HepG2 (cell line): ENCODE data around the gene EIF6. TPM values are rescaled to one million over a fixed set of nuclear protein-coding genes. Genes with fewer than 3 reads are reported as not detected.
A peak's percentile ranks its signal among the peaks of the same experiment; 100 is the strongest.

Experiments
- CSRNP1 ChIP-seq: sonication (generic); formaldehyde crosslinking; IDR thresholded peaks from 2 replicates; pipeline ENCODE4 v1.8.1; 2023; ENCODE audit warnings: mild to moderate bottlenecking, missing genetic modification reagents
- HNF4G ChIP-seq, 2 experiments: sonication (generic) in 1 of 2; formaldehyde crosslinking in 1 of 2; IDR thresholded peaks; 2 replicates each; pipeline versions ENCODE4 v1.4.0 to v1.6.1; 2011 to 2020; ENCODE audit warnings: borderline replicate concordance in 2 of 2, low read depth in 2 of 2, mild to moderate bottlenecking in 2 of 2, low read length in 1 of 2, missing genetic modification reagents in 1 of 2, moderate library complexity in 1 of 2
- MAF1 ChIP-seq: sonication (generic); formaldehyde crosslinking; IDR thresholded peaks from 2 replicates; pipeline ENCODE4 v1.5.0; 2020; ENCODE audit warnings: missing genetic modification reagents, borderline replicate concordance
- MAFK ChIP-seq, 2 experiments: IDR thresholded peaks in 1 of 2; conservative IDR thresholded peaks in 1 of 2; 2 replicates each; pipeline ENCODE4 v1.6.1; 2011; ENCODE audit warnings: improper control_type of control experiment in 2 of 2, low read length in 2 of 2
- MATR3 ChIP-seq: sonication (generic); formaldehyde crosslinking; IDR thresholded peaks from 2 replicates; pipeline ENCODE4 v1.4.0; 2020; ENCODE audit warnings: missing genetic modification reagents
- MTA3 ChIP-seq: sonication (generic); formaldehyde crosslinking; IDR thresholded peaks from 2 replicates; pipeline ENCODE4 v1.4.0; 2020; ENCODE audit warnings: missing genetic modification reagents
- POLR2A ChIP-seq, 2 experiments: IDR thresholded peaks; 2 replicates each; pipeline ENCODE4 v1.6.1; 2011; ENCODE audit warnings: low read depth in 2 of 2, low read length in 2 of 2, mild to moderate bottlenecking in 1 of 2, moderate library complexity in 1 of 2; ENCODE audit not compliant: insufficient read depth in 1 of 2
- ZFP91 ChIP-seq: sonication (generic); formaldehyde crosslinking; IDR thresholded peaks from 2 replicates; pipeline ENCODE4 v1.9.0; 2022; ENCODE audit warnings: missing genetic modification reagents, mild to moderate bottlenecking, borderline replicate concordance
- ZGPAT ChIP-seq: IDR thresholded peaks from 2 replicates; pipeline ENCODE4 v1.6.1; 2016; ENCODE audit warnings: mild to moderate bottlenecking
- ZNF18 ChIP-seq: sonication (generic); formaldehyde crosslinking; IDR thresholded peaks from 2 replicates; pipeline ENCODE4 v1.8.0; 2022; ENCODE audit warnings: mild to moderate bottlenecking, missing genetic modification reagents; ENCODE audit not compliant: insufficient replicate concordance
- ZNF44 ChIP-seq: sonication (generic); formaldehyde crosslinking; IDR thresholded peaks from 2 replicates; pipeline ENCODE4 v1.5.1; 2020; ENCODE audit warnings: mild to moderate bottlenecking, missing genetic modification reagents
- ZNF501 ChIP-seq: sonication (generic); formaldehyde crosslinking; IDR thresholded peaks from 2 replicates; pipeline ENCODE4 v1.5.1; 2020; ENCODE audit warnings: mild to moderate bottlenecking, moderate library complexity, missing genetic modification reagents
- ZNF570 ChIP-seq: sonication (generic); formaldehyde crosslinking; IDR thresholded peaks from 2 replicates; pipeline ENCODE4 v1.4.0; 2020; ENCODE audit warnings: mild to moderate bottlenecking, missing genetic modification reagents, borderline replicate concordance
- ZNF83 ChIP-seq: sonication (generic); formaldehyde crosslinking; IDR thresholded peaks from 2 replicates; pipeline ENCODE4 v1.4.0; 2020; ENCODE audit warnings: missing genetic modification reagents, mild to moderate bottlenecking, borderline replicate concordance
- polyA plus RNA-seq, 8 experiments: library from polyadenylated mRNA; depleted of rRNA in 3 of 8; stranded (reverse) in 7 of 8; unstranded in 1 of 8; fragments of >200 nt; fragmentation: Illumina TruSeq in 4 of 8; extraction: Trizol in 4 of 8; gene quantifications; 2 replicates each; pipeline versions ENCODE4 v1.2.1 to v1.2.3, GENCODE V29; 2011 to 2016; ENCODE audit warnings: low read depth in 4 of 8, missing spikeins in 1 of 8, mixed read lengths in 1 of 8; ENCODE audit not compliant: insufficient read depth in 1 of 8
- total RNA-seq, 5 experiments: library from RNA; depleted of rRNA; stranded (reverse); fragments of >200 nt; fragmentation: Illumina TruSeq; extraction: Trizol; gene quantifications; 2 replicates each; pipeline ENCODE4 v1.2.3, GENCODE V29; 2016; ENCODE audit warnings: low read depth in 1 of 5
- TF ChIP-seq, protein P1 (sequence below): sonication (generic); formaldehyde crosslinking; IDR thresholded peaks from 2 replicates; pipeline ENCODE4 v1.4.0; 2020; ENCODE audit warnings: mild to moderate bottlenecking, missing genetic modification reagents
- TF ChIP-seq, protein P2 (sequence below): sonication (generic); formaldehyde crosslinking; IDR thresholded peaks from 2 replicates; pipeline ENCODE4 v1.5.0; 2020; ENCODE audit warnings: missing genetic modification reagents, mild to moderate bottlenecking, borderline replicate concordance

Gene EIF6
- total and polyA plus RNA-seq, 2 of the 13 experiments (the other 11 are each of a cell fraction or from before 2014, with no cell fraction given): 462 to 466 TPM

- peak; percentile 83; the same call in 1 of the 2 replicates for TF ChIP-seq MATR3 (CRISPR knock-in tag)
- 0 out of 2 replicates have a peak, but pooled peaks have one; percentile 44 for TF ChIP-seq MTA3
- peak; percentile 46; the same call in 1 of the 2 replicates for TF ChIP-seq ZFP91 (CRISPR knock-in tag)
- peak in 1 of 2 experiments; percentile 33; a peak in 1 of 4 replicates for TF ChIP-seq POLR2A (IDR thresholded peaks at IDR 0.05; ENCODE audit: insufficient read depth in 1 of 2, low read depth in 2 of 2, low read length in 2 of 2)
- no peak for TF ChIP-seq ZNF18 (CRISPR knock-in tag)
- TF ChIP-seq MAFK (conservative IDR thresholded peaks at IDR 0.05 in 1 of 2, IDR thresholded peaks at IDR 0.05 in 1 of 2; ENCODE audit: low read length in 2 of 2): 0 out of 4 replicates have a peak, but pooled peaks of 1 of the 2 experiments have one; percentile 0
- 0 out of 2 replicates have a peak, but pooled peaks have one; percentile 3 for TF ChIP-seq CSRNP1 (CRISPR knock-in tag)
- 0 out of 2 replicates have a peak, but pooled peaks have one; percentile 35 for TF ChIP-seq ZNF570 (CRISPR knock-in tag)
- no peak for TF ChIP-seq HNF4G (IDR thresholded peaks at IDR 0.05; ENCODE audit: borderline replicate concordance, low read depth, low read length)
- TF ChIP-seq HNF4G (CRISPR knock-in tag; IDR thresholded peaks at IDR 0.05; ENCODE audit: borderline replicate concordance, low read depth): peak; percentile 63
- TF ChIP-seq ZNF44: peak; percentile 78
- TF ChIP-seq, protein P1, sequence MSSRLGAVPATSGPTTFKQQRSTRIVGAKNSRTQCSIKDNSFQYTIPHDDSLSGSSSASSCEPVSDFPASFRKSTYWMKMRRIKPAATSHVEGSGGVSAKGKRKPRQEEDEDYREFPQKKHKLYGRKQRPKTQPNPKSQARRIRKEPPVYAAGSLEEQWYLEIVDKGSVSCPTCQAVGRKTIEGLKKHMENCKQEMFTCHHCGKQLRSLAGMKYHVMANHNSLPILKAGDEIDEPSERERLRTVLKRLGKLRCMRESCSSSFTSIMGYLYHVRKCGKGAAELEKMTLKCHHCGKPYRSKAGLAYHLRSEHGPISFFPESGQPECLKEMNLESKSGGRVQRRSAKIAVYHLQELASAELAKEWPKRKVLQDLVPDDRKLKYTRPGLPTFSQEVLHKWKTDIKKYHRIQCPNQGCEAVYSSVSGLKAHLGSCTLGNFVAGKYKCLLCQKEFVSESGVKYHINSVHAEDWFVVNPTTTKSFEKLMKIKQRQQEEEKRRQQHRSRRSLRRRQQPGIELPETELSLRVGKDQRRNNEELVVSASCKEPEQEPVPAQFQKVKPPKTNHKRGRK (CRISPR knock-in tag): 0 out of 2 replicates have a peak, but pooled peaks have one; percentile 65
- TF ChIP-seq ZNF83 (CRISPR knock-in tag): 0 out of 2 replicates have a peak, but pooled peaks have one; percentile 28
- no peak for TF ChIP-seq ZGPAT (CRISPR knock-in tag)
- TF ChIP-seq, protein P2, sequence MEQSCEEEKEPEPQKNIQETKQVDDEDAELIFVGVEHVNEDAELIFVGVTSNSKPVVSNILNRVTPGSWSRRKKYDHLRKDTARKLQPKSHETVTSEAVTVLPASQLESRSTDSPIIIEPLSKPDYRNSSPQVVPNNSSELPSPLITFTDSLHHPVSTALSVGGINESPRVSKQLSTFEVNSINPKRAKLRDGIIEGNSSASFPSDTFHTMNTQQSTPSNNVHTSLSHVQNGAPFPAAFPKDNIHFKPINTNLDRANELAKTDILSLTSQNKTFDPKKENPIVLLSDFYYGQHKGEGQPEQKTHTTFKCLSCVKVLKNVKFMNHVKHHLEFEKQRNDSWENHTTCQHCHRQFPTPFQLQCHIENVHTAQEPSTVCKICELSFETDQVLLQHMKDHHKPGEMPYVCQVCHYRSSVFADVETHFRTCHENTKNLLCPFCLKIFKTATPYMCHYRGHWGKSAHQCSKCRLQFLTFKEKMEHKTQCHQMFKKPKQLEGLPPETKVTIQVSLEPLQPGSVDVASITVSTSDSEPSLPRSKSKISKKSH: peak; percentile 57; the same call in 1 of the 2 replicates
- 0 out of 2 replicates have a peak, but pooled peaks have one; percentile 8 for TF ChIP-seq MAF1 (CRISPR knock-in tag)
- peak; percentile 9; the same call in 1 of the 2 replicates for TF ChIP-seq ZNF501
Observed at GRCh38 chr20:35284992-35285805, 627 bp upstream of the EIF6 start (continued).
